Heart left ventricle (tissue), 16 donors: Measurements from ENCODE around the gene SH3TC1. TPM values are rescaled to one million over a fixed set of nuclear protein-coding genes. Genes with fewer than 3 reads are reported as not detected.

Source experiments
- ATAC-seq, 4 donors: fragments of 200-7000 bp; cut with Tn5 transposase; one replicate each; pipeline ENCODE4 v1.9.1; 2020 to 2022; ENCODE audit warnings: moderate library complexity in 4 of 4, mild to moderate bottlenecking in 3 of 4, moderate number of reproducible peaks in 1 of 4
- DNase-seq, 5 donors: peaks; one replicate each; pipeline ENCODE4 v3.0.0-alpha.2; 2020
- H3K27ac ChIP-seq, 12 donors: fragments of 200-600 bp; sonication (generic) in 4 of 12; one replicate each; pipeline versions ENCODE4 v1.5.0 to v1.8.0; 2016 to 2022; ENCODE audit warnings: mild to moderate bottlenecking in 2 of 12
- H3K27me3 ChIP-seq, 9 donors: fragments of 200-600 bp; sonication (generic) in 2 of 9; one replicate each; pipeline versions ENCODE4 v1.5.1 to v1.8.0; 2016 to 2022; ENCODE audit warnings: mild to moderate bottlenecking in 3 of 9
- H3K36me3 ChIP-seq, 9 donors: fragments of 200-600 bp; sonication (generic) in 2 of 9; one replicate each; pipeline versions ENCODE4 v1.5.0 to v1.8.0; 2018 to 2022; ENCODE audit warnings: mild to moderate bottlenecking in 2 of 9
- H3K4me1 ChIP-seq, 12 donors: fragments of 200-600 bp; sonication (generic) in 4 of 12; one replicate each; pipeline versions ENCODE4 v1.5.0 to v1.8.0; 2016 to 2022; ENCODE audit warnings: mild to moderate bottlenecking in 3 of 12
- H3K4me3 ChIP-seq, 12 donors: fragments of 200-600 bp; sonication (generic) in 4 of 12; one replicate each; pipeline versions ENCODE4 v1.5.0 to v1.8.0; 2017 to 2022; ENCODE audit warnings: mild to moderate bottlenecking in 9 of 12, moderate library complexity in 4 of 12
- H3K9me3 ChIP-seq, 12 donors: fragments of 200-600 bp; sonication (generic) in 4 of 12; one replicate each; pipeline versions ENCODE4 v1.5.0 to v1.8.0; 2016 to 2022; ENCODE audit warnings: mild to moderate bottlenecking in 1 of 12
- POLR2A ChIP-seq, 2 donors: fragments of 450-650 bp; IDR thresholded peaks; one replicate each; pipeline ENCODE4 v1.6.1; 2017; ENCODE audit warnings: antibody characterized with exemption in 2 of 2, mild to moderate bottlenecking in 2 of 2, moderate library complexity in 2 of 2
- WGBS, 4 donors: extraction: QIAGEN DNeasy Blood & Tissue Kit in 2 of 4; methylation state at CpG; one replicate each; pipeline versions ENCODE4 v1.1.5 to v1.1.7; 2013 to 2018; 5-methylcytosine and 5-hydroxymethylcytosine counted together
- intact Hi-C, 10 donors: fragments of 100-400 bp; cut with DNase I; formaldehyde crosslinking; loops; one replicate each; pipeline versions ENCODE4 v1.11.1 to v1.14.2; 2022
- polyA plus RNA-seq, 2 donors: library from polyadenylated mRNA; stranded (reverse); fragments of 200-250 nt; gene quantifications; one replicate each; pipeline ENCODE4 v1.2.3, GENCODE V29; 2013
- total RNA-seq, 9 donors: library from RNA; depleted of rRNA in 2 of 9; stranded (reverse); fragments of >200 nt in 2 of 9; fragmentation: NEBNext Ultra II Directional in 3 of 9; extraction: Animal tissue kit (Norgen Biotek cat#: 25700) in 3 of 9; gene quantifications; one replicate each; pipeline versions ENCODE4 v1.1.0 to v1.2.4, GENCODE V29; 2016 to 2023
- TF ChIP-seq, protein P1 (sequence below), 12 donors: fragments of 200-600 bp; sonication (generic) in 4 of 12; IDR thresholded peaks; one replicate each; pipeline versions ENCODE4 v1.5.0 to v1.8.0; 2018 to 2022; ENCODE audit warnings: antibody characterized with exemption in 12 of 12, mild to moderate bottlenecking in 5 of 12
- donor health status: ischemic (EF 13 %, LVEDD 7.1; RV severe dilation, severe dysfunction).
- donor health status: healthy with polysubstance abuse.
- donor health status: DM: no; HTN: yes; CAD: no.
- donor health status: DM: no; HTN: no; CAD: no.
- donor health status: ischemic (EF 25% LVEDD 6.9; RV normal size, moderate dysfunction).
- donor health status: ischemic (EF 25% LVEDD 5.7; RV mildly dilated, moderate dysfunction).
- donor health status: healthy.
- donor health status: DM: yes; HTN: yes; CAD: no.
- donor health status: ischemic (EF 35%, LVEDD 5.7; RV mildly dilated, moderate dysfunction).
- donor health status: nonischemic (EF 11% LVEDD 7.7; RV severe dilation, severe dysfunction).
- donor health status: DM: yes; HTN: yes; CAD: no.
- donor health status: PGD.
- donor health status: ischemic (EF 29% LVEDD 5.4; RV normal size, mild dysfunction).
- donor health status: nonischemic (EF 23%, LVEDD 6.1; RV moderate dilation, normal function).

The SH3TC1 gene
- total and polyA plus RNA-seq, 11 donors = 5.8 to 45.9 (median 10.9) TPM

DNA sequence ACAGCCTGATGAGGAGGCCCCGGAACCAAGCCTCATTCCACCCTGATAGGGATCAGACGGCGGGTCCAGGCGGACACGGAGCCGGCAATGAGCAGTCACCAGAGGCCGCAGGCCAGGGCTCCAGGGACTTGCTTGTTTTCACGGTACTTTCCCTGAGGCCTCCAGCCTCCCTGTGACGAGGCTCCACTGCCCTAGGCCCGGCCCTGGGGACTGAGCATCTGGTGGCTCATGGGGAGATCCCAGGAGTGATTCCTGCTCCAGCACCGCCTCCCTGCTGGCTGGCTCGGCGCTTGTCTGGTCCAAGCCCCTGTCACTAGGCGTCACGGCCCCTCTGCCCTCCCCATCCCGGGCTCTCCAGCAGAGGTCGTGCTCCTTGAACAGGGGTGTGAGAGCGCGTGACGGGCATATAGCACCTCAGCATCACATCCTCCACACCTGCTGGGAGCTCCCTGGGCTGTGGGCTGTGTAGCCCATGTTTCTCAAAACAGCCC, 84.6 kb downstream of the SH3TC1 start:
- no peaks in the 10 kb centered on the region for H3K9me3 ChIP-seq
- peak in 3 of 5 donors; percentile 39 to 57 (median 54) for DNase-seq
- peaks cover 0 to 53% (median 23%) of the 10 kb centered on the region in 12 donors for H3K4me1 ChIP-seq
- H3K27me3 ChIP-seq = no peaks in the 10 kb centered on the region
- WGBS, 4 donors = 52 to 72% (median 64%) methylated on average over 8 to 20 of the region's 20 CpGs
- intact Hi-C loops = loop anchor here in 1 of 10 donors (5.0 kb wide), 1 partner anchor 34 kb away; no protein-coding TSS in a partner anchor
- H3K27ac ChIP-seq = peak overlapping the region in 3 of 12 donors; percentile 8 to 79 (median 34)
- ATAC-seq = no peak
- H3K4me3 ChIP-seq = no peak overlapping the region
- H3K36me3 ChIP-seq = peaks cover 0 to 7% (median 0%) of the 10 kb centered on the region in 9 donors
- TF ChIP-seq, protein P1, sequence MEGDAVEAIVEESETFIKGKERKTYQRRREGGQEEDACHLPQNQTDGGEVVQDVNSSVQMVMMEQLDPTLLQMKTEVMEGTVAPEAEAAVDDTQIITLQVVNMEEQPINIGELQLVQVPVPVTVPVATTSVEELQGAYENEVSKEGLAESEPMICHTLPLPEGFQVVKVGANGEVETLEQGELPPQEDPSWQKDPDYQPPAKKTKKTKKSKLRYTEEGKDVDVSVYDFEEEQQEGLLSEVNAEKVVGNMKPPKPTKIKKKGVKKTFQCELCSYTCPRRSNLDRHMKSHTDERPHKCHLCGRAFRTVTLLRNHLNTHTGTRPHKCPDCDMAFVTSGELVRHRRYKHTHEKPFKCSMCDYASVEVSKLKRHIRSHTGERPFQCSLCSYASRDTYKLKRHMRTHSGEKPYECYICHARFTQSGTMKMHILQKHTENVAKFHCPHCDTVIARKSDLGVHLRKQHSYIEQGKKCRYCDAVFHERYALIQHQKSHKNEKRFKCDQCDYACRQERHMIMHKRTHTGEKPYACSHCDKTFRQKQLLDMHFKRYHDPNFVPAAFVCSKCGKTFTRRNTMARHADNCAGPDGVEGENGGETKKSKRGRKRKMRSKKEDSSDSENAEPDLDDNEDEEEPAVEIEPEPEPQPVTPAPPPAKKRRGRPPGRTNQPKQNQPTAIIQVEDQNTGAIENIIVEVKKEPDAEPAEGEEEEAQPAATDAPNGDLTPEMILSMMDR (IDR thresholded peaks at IDR 0.05) = no peak
- TF ChIP-seq POLR2A (IDR thresholded peaks at IDR 0.05) = no peak

DNA sequence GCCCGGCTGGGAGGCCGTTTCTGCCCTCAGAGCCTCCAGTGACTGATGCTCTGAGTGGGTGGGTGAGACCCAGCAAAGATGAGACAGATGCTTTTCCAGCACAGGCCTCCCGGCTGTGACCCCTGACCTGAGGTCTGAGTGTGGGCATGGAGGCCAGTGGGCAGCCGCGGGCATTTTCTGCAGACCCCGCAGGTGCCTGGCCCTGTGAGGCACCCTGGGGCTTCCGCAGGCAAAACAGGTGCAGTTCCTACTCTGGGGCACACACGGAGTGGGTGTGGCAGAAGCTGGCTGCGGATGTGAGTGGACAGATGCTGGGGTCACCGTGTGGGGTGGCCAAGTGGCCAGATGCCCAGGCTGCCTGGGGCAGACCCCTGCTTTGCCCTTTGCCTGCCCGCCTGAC, 85.3 kb downstream of the SH3TC1 start:
- no peaks in the 10 kb centered on the region for H3K27me3 ChIP-seq
- ATAC-seq (no peak), DNase-seq (peak in 3 of 5 donors; percentile 17 to 58 (median 20))
- 77 to 85% (median 80%) methylated on average over 9 to 11 of the region's 11 CpGs for WGBS, 4 donors
- no peaks in the 10 kb centered on the region for H3K9me3 ChIP-seq
- intact Hi-C loops = loop anchor here in 1 of 10 donors (5.0 kb wide), 1 partner anchor 33 kb away; no protein-coding TSS in a partner anchor
- H3K4me3 ChIP-seq = no peak overlapping the region
- H3K36me3 ChIP-seq = peaks cover 0 to 13% (median 0%) of the 10 kb centered on the region in 9 donors
- H3K27ac ChIP-seq = peak overlapping the region in 7 of 12 donors; percentile 25 to 84 (median 67)
- H3K4me1 ChIP-seq = peaks cover 0 to 49% (median 22%) of the 10 kb centered on the region in 12 donors
- TF ChIP-seq, protein P1 (IDR thresholded peaks at IDR 0.05) = no peak
- TF ChIP-seq POLR2A (IDR thresholded peaks at IDR 0.05) = no peak

DNA sequence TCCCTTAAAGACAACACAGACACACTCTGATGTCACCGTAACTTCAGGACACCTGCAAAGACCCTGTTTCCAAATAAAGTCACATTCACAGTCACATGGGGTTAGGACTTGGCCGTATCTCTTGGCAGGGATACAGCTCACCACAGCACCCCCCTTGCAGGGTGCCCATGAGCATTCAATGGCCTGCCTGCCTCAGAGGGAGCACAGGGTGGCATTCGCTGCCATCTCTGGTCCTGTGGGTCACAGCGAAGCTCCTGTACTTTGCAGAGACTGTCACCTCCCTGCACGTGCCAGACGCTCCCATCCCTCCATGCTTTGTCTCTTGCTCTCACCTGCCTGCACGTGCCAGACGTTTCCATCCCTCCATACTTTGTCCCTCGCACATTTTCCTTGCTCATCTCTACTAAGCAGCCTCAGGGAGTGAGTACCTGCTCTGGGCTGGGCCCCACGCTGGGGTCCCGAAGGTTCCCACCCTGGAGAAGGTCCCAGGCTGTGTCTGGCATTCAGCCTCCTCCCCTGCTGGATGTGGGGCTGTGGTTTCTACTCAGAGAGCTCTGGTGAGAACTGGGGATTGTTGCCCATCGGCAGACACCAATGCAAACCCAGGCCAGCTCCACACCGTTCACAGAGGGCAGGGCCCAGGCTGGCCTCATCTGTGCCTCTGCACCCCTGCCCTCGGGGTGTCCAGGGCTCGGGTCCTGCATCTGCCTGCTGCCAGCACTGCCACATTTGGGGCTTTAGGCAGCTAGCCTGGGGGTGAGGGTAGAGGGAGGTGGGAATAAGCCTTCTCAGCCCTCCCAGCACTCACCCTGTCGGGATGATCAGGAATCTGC, 86.3 kb downstream of the SH3TC1 start:
- ATAC-seq = peak in 3 of 4 donors; percentile 25 to 54 (median 43)
- Histone ChIP-seq H3K9me3 (no peaks in the 10 kb centered on the region), H3K27me3 (no peaks in the 10 kb centered on the region), H3K36me3 (peaks cover 0 to 19% (median 0%) of the 10 kb centered on the region in 9 donors), H3K4me1 (peaks cover 0 to 41% (median 22%) of the 10 kb centered on the region in 12 donors), H3K27ac (peak overlapping the region in 10 of 12 donors; percentile 32 to 84 (median 59)), H3K4me3 (no peak overlapping the region)
- DNase-seq = peak in 3 of 5 donors; percentile 42 to 58 (median 52)
- 43 to 60% (median 49%) methylated on average over 14 to 16 of the region's 16 CpGs for WGBS, 4 donors
- intact Hi-C loops = no loop called here
- TF ChIP-seq POLR2A (IDR thresholded peaks at IDR 0.05) = no peak
- TF ChIP-seq, protein P1 (IDR thresholded peaks at IDR 0.05) = no peak
